ENCODE results near the gene PSRC1.
A peak's percentile ranks its signal among the peaks of the same experiment; 100 is the strongest.
"Not testable (repeated sequence)": the region's sequence is repeated elsewhere in the genome, so short reads cannot be mapped to it uniquely, and the experiment has no call there.

The PSRC1 gene

DNA sequence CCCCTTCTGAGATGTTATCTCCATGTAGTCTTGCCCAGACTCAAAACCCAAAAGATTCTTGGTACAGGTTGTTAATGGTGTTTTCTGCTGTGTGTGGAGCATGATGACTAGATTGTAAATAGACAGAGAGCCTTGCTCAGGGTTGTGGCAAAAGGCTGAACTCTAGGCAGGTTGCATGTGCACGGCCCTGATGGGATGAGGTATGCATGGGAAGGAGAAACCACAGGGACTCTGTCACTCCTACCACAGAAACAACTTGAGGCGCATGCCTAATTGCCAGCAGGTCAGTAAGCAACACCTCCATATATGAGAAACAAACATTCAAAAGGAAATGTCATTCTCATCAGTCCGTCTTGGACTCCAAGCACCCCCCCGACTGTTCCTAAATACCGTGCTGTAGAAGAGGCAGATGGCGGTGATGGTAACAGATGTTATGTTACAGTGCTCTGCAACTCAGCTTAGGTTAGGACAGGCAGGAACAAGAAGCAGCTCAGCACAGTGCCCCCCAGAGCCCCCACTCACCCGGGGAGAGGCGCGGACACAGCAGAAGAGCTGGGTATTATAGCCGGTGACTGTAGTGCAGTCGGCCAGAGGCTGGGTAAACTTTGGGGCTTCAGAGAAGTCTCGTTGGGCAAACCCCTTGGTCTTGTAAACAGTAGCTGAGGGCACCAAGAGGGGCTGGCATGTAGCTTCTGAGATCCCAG, 12.9 kb upstream of the PSRC1 start:
- no peak for DNase-seq (ENCODE audit: low read depth)

DNA sequence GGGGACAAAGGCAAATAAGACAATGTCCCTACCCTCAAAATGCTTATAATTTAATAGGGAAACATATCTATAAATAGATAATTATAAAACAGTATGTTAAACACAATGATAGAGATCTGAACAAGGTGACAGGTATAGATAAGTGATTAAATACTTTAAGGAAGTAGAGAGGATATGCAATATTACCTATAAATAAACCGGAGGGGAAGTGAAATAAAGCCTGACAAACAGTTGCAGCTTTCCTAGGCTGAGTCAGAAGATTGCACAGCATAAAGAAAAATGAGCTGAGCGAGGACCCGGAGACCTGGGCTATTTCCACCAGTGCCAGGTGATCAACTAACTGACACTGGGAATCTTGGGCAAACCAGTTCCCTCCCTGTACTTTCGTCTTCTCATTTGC, 11.5 kb upstream of the PSRC1 start:
- no peak for DNase-seq (ENCODE audit: low read depth)

DNA sequence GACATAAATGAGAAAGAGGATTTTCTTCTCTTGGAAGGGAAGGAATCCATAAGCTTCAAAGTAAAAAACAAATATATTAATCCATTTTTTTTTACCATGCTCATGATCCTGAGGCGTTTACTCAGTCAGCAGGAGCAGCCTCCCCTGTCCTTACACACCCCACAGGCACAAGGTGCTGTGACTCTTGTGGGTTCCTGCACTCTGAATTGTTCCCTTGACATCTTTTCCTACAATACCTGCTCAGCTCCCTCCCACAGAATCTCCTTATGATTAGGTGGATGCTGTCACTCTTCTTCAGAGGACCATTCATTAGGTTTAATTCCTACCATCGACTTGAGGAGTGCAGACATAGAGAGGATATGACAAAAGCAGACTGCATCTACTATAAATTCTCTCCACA, 10.1 kb upstream of the PSRC1 start:
- no peak for DNase-seq (ENCODE audit: low read depth)

DNA sequence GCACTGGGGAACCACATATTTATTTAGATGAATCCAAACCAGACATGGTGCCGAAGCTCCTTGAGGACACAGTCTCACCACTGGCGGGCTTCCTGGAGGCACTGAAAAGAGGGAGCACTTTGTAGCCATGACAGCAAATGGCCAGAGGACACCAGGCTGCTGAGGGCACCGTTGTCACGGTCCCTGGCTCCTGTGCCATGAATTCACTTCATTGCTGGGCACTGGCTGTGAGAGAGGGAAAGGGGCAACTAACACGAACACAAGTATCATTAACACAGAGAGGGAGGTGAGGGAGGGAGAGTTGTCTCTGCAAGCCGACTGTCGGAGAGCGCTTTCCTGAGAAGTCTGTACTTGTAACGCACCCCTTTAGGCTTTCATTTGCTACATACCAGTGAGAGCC, 9.4 kb upstream of the PSRC1 start:
- DNase-seq (ENCODE audit: low read depth): no peak

DNA sequence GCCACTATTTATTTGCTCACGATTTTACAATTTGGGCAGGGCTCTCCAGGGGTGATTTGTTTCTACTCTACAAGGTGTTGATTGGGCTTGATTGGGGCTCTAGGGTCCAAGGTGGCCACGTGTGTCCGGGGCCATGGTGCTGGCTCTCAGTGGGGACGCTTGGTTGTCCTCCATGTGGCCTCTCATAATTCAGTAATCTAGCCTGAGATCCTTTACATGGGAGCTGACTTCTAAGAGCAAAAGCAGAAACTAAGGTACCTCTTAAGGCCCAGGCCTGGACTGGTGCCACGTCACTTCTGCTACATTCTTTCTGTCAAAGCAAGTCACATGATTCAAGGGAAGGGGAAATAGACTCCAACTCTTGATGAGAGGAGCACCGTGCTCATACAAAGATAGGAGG, 8.1 kb upstream of the PSRC1 start:
- DNase-seq (ENCODE audit: low read depth): no peak

DNA sequence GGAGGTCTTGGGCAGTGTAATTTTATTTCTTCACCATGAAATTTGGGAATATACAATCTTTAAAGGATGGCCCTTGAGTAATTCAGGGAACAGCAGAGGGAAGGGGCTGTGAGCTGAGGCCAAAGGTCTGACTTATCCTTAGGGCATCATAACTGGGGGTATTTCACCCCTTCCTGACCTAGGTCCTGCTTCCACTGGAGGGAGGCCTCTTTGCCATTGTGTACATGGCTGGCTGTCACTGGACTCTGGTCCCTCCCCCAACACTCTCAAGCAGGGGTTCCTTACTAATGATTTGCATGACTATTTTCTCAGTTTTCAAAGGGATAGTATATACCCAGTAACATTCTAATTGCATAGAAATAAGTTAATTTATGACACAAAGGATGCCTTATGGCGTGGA, 7.2 kb upstream of the PSRC1 start:
- DNase-seq (ENCODE audit: low read depth): no peak

DNA sequence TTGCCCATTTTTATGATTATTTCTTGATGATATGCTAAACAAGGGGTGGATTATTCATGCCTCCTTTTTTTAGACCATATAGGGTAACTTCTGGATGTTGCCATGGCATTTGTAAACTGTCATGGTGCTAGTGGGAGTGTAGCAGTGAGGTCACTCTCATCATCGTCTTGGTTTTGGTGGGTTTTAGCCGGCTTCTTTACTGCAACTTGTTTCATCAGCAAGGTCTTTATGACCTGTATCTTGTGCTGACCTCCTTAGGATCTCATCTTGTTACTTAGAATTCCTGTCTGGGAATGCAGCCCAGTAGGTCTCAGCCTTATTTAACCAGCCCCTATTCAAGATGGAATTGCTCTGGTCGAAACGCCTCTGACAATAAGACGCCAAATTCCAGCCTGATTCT, 3.8 kb upstream of the PSRC1 start:
- not testable (repeated sequence) for DNase-seq (ENCODE audit: low read depth)

DNA sequence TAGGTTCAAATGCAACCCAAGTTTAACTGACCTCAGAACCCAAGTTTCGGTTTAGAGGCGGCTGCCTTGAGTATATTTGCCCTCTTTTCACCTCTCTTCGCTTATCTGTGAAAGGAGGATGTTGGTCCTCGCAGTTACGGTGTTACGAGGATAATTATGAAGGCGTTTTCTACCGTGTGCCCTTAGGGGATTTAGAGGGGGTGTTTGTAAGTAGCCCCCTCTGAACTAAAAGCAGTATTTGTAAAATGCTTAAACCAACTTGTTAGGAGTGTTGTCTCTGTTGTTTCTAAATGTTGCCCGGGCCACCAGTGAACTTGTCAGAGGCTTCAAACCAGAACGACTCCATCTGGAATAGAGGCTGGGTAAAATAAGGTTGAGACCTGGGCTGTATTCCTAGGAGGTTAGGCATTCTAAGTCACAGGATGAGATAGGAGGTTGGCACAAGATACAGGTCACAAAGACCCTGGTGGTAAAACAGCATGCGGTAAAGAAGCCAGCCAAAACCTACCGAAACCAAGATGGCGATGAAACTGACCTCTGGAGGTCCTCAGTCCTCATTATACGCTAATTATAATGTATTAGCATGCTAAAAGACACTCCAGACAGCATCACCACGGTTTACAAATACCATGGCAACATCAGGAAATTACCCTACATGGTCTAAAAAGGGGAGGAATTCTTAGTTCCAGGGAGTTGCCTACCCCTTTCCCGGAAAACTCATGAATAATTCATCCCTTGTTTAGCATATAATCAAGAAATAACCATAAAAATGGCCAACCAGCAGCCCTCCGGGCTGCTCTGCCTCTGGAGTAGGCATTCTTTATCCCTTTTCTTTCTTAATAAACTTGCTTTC, 1.0 kb upstream of the PSRC1 start:
- no peak for DNase-seq (ENCODE audit: low read depth)

DNA sequence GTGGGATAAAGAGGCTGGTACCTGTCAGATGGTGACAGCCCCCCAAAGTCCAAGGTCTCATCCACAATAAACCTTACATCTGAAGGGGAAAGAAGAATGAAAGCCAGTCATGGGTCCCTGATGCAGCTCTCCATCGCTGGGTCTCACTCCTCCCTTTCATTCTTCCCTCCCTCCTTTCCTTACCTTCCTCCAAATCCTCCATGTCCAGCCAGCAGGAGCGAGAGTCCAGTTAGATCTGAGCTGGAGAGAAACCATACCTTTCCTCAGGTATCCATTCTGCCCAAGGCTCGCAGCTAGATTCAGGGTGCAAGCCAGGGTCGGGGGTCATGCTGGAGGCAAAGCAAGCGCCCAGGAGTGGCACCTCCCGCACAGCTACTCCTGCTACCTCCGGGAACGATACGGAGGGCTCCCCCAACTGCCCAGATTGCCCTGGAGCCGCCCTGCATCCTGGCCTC, 421 bp downstream of the PSRC1 start:
- DNase-seq (ENCODE audit: low read depth): no peak

DNA sequence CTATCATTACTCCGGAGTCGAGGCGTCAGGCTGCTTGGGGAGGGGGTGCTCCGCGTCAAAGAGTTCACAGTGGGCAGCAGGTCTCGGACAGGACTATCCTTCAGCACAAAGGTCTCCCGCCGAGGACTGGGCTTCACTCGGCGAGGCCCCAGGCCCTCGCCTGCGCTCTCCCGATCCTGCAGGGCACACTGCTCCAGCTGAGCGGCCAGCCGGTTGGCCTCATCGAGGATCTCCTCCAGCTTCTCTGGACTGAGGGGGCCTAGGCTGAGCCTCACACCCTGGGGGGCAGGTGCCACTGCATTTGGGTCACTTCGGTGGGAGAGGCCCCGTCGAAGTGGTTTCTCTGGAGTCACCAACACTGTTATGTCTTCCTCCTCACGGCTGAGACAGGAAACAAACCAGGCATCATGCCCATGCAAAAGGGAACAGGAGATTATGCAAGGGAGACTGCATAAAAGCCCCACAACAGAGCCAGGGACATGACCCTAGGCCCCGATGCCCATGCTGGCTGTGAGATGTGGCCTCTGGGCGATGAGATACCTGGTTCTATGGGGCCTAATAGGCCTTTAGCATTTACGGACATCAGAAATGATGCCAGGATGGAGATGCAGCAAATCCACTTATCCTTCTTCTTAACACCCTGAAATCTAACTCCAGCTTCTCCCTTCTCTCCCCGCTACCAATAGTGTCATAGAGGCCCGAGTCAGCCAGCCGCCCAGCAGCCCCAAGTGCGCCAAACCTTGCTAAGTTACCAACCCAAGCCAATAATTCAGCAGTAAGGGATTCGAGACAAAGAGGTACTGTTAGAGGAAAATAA, 1.1 kb downstream of the PSRC1 start:
- no peak for DNase-seq (ENCODE audit: low read depth)

DNA sequence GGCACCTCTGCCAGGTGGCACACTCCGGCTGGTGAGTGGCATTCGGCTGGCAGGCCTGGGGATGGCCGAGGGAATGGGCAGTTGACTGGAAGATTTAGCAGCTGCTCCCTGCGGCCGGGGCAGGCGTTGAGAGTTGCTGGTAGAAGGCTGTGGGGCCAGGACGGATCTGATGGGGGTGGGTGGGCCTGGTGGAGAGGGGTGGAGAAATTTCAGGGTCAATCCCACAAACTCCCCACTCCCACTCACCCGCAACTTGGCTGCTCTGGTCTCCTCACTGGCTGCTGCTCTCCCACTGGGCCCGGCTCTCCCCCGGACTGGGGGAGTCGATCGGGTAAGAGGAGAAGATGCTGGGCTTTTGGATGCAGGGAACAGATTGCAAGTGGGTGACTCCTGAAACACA, 2.1 kb downstream of the PSRC1 start:
- DNase-seq (ENCODE audit: low read depth): no peak

DNA sequence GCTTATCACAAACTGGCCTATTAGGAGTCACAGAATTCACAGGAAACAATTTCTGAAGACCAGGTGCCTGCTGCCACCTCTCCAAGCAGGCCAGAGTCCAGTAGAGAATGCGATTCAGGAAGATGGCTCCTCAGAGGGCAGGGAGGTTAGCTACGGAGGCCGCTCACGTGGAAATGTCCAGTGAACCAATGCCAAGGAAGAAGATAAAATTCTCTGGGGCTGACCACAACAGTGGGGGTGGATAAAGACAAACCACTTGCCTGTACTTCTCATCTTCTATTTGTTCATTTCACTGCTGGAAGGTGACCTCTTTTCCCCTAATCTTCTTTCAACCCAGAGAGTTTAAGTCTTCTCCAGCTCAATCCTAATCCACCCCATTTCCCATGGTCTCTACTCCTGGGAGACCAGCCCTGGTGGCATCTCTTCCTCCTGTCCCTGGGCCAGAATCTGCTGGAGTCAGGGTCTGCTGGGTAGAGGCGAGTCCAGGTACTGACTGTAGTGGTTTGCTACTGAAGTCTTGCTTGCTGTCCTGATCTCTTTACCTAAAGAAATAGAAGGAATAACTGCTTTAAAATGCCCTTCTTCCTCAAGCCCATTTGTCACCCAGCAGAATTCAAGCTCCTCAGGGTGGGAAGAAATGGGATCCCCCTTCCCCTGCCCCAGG, 3.2 kb downstream of the PSRC1 start:
- DNase-seq (ENCODE audit: low read depth): no peak

DNA sequence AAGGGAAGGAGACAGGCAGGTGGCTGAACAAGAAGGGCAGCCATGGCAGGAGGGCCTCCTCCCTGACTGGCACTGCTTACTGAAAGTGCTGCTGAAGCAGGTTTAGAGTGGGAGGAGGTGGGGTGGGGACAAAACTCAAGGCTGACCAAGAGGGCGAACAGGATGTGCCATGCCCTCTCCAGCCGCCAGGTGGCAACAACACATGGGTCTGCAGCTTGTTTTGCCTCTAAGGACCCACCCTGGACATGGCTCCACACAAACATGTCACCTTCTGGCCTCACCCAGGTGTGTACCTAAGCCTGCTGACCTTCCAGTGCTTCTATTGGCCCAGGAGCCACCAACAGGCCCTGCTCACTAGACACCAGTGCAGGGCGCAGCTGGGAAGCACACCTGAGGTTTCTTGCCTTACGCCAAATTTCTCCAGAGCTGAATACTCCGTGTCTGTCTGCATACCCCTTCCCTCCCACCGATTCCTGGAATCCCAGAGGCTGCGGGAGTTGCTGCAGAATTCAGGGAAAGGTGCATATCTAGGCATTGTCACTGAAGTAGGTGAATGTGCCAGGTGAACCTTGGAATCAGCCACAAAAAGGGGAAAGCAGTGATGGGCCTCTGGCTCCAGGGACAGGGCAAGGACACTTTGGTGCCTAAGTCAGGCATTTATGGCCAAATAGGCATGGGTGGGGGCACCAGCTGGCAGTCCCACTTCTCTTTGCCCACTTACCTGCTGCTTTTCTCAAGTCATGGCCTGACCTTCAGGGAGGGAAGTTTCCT, 5.3 kb downstream of the PSRC1 start:
- DNase-seq (ENCODE audit: low read depth): peak; percentile 27

DNA sequence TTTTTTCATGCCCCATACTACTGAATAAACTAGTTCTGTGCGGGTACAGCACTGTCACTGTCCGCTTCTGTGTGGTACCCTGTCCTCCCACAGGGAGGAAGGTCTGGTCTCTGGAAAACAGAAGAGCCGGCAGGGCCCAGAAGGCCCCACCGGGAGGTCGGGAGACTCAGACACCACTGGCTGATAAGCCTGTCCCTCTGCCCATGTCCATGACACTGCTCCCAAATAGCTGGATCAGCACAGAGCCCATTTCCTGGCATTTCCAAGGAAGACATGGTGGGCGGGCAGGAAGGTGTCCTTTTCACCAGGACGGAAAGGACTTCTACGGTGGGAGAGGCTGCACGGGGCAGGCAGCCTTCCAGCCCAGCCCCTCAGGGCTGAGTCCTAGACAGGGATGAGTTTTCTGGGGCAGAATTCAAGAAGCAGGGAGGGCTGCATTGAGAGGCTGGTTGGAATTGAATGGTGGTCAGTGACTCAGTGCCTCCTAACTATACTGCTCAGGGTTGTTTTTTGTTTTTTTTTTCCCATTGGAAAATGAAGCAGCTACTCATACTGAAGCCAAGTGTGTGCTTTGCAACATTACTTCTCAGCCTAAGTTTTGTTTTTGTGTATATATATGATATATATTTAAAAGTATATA, 7.1 kb downstream of the PSRC1 start:
- DNase-seq (ENCODE audit: low read depth): no peak

DNA sequence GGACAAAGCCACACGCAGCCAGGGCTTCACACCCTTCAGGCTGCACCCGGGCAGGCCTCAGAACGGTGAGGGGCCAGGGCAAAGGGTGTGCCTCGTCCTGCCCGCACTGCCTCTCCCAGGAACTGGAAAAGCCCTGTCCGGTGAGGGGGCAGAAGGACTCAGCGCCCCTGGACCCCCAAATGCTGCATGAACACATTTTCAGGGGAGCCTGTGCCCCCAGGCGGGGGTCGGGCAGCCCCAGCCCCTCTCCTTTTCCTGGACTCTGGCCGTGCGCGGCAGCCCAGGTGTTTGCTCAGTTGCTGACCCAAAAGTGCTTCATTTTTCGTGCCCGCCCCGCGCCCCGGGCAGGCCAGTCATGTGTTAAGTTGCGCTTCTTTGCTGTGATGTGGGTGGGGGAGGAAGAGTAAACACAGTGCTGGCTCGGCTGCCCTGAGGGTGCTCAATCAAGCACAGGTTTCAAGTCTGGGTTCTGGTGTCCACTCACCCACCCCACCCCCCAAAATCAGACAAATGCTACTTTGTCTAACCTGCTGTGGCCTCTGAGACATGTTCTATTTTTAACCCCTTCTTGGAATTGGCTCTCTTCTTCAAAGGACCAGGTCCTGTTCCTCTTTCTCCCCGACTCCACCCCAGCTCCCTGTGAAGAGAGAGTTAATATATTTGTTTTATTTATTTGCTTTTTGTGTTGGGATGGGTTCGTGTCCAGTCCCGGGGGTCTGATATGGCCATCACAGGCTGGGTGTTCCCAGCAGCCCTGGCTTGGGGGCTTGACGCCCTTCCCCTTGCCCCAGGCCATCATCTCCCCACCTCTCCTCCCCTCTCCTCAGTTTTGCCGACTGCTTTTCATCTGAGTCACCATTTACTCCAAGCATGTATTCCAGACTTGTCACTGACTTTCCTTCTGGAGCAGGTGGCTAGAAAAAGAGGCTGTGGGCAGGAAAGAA, 8.1 kb downstream of the PSRC1 start:
- no peak for DNase-seq (ENCODE audit: low read depth)

DNA sequence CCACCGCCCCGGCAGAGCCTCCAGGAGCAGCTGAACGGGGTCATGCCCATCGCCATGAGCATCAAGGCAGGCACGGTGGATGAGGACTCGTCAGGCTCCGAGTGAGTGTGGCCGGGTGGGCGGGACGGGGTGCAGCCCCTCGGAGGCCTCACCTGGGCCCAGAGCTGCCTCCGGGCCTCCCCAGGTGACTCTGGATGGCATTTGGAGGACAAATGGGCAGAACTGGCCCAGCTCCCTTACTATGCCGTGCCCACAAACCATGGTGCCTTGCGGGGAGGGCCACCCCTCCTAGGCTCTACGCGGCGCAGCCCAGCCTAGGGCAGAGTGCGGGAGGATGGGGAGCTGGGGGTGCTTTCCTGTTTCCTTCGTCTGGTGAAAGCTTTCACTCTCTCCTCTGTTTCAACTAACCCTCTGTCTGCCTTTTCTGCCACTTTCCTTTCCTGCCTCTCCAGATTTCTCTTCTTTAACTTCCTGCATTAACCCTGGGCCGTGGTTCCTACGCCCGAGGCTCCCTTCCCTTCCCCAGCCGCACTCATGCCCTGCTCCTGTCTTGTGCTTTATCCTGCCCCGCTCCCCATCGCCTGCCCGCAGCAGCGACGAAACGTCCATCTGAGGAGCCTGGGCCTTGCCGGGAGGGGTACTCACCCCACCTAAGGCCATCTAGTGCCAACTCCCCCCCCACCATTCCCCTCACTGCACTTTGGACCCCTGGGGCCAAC, 9.2 kb downstream of the PSRC1 start:
- no peak for DNase-seq (ENCODE audit: low read depth)

DNA sequence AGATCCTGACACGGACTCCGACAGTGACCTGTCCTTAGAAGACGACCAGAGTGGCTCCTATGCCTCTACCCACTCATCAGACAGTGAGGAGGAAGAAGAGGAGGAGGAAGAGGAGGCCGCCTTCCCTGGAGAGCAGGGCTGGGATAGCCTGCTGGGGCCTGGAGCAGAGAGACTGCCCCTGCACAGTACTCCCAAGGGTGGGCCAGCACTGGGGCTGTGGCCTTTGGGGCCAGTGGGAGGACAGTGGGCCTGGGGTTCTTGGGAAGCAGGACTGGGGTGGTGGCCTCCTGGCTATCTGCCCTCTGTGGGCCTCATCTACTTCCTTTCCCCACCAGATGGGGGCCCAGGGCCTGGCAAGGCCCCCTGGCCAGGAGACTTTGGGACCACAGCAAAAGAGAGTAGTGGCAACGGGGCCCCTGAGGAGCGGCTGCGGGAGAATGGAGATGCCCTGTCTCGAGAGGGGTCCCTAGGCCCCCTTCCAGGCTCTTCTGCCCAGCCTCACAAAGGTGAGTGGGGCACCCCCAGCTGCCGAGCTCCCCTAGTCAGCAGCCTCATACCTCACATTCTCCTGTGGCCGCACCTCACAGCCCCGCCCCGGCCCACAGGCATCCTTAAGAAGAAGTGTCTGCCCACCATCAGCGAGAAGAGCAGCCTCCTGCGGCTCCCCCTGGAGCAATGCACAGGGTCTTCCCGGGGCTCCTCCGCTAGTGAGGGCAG, 10.0 kb downstream of the PSRC1 start:
- DNase-seq (ENCODE audit: low read depth): no peak

DNA sequence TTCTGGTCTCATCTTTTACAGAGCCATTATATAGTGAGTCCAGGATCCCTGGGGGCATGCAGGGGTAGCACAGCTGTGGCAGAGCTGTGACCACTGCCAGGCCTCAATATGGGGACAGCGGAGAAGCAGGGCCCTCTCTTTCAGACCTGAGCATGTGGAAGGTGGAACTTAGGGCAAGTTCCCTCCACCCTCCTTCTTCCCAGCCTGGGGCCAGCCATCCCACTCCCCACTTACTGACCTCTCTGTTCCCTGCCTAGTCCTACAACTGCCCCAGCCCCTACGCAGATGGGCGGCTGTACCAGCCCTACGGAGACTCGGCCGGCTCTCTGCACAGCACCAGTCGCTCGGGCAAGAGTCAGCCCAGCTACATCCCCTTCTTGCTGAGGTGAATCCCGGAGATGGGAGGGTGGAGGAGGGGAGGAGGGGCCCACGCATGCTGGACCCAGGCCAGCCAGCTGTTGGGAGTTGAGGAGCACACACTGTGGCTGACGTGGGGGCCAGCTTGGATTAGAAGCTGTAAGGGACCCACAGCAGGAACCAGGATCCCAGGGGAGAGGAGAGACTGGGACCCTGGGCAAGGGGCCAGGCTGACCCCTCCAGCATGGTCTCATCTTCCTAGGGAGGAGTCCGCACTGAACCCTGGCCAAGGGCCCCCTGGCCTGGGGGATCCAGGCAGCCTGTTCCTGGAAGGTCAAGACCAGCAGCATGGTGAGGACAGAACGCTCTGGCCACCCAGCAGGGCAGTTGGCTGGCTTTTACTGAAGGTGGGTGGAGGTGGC, 10.7 kb downstream of the PSRC1 start:
- no peak for DNase-seq (ENCODE audit: low read depth)

All from stimulated activated CD8-positive, alpha-beta memory T cell treated with anti-CD3 and anti-CD28 coated beads, Interleukin-15, amount 100 ng/mL, for 1 hour (primary cell).